GM21529 (cell line): ENCODE data around the gene LRRN2.
"Not testable (repeated sequence)": the region's sequence is repeated elsewhere in the genome, so short reads cannot be mapped to it uniquely, and the experiment has no call there.

Source experiments
- ATAC-seq: cut with Tn5 transposase; IDR thresholded peaks from one replicate; pipeline ENCODE4 v1.9.1; 2021; ENCODE audit not compliant: unreplicated experiment

The LRRN2 gene

DNA sequence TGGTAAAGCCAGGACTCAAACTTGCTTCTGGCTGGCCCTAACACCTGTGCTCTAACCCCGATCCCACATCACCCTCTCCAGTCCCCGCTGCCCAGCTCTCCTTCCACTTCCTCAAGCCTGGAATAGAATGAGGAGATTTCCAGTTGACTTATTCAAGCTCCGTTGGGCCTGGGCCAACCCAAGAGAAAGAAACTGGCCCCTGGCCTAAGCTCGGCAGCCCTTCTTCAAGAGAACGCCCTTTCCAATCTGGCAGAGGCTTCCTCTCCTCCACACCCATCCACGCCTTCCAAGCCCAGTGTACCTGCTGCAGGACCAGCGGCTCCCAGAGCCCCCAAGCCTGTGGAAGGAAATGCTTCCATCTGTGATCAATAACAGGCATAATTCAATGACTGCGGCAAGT is 51.9 kb downstream of the LRRN2 start:
- ATAC-seq: no peak

DNA sequence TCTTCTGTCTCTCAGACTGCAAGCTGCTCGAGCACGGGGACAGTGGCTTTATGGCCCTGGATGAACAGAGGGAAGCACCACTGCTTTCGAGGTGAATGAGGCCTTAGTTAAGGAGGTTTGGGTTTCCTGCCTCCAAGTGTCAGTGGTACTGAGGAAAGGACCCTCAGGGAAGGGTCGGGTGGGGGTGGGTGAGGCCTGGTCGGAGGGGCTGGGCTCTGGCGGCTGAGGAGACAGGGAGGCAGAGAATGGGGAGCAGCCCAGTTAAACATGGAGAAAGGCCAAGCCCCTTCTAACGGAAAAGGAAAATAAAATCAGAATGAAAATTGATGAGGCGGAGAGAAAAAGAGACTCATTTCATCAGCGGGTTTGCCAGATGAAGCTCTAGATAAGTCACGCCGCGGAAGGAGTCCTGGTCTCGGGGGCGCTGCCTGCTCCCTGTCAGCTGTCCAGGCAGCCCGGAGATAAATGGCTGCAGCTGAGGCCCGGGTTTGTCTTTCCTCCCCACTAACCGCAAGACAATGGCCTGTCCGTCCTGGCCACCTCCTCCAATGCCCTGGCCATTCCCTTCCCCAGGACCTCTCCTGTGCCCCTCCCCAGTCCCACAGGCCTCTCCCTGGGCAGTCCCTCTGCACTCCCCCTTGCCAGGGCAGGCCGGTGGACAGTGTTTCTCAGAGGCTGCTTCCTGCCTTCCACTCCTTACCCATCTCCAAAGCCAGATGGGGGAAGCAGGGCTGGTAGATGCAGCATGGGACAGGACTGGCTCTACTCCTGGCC is 55.2 kb downstream of the LRRN2 start:
- ATAC-seq: no peak

DNA sequence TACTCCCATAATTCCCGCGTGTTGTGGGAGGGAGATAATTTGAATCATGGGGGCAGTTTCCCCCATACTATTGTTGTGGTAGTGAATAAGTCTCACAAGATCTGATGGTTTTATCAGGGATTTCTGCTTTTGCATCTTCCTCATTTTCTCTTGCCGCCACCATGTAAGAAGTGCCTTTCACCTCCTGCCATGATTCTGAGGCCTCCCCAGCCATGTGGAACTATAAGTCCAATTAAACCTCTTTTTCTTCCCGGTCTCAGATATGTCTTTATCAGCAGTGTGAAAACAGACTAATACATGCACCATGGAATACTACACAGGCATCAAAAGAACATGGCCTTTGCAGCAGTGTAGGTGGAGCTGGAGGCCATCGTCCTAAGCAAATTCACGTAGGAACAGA is 56.1 kb downstream of the LRRN2 start:
- ATAC-seq: not testable (repeated sequence)

DNA sequence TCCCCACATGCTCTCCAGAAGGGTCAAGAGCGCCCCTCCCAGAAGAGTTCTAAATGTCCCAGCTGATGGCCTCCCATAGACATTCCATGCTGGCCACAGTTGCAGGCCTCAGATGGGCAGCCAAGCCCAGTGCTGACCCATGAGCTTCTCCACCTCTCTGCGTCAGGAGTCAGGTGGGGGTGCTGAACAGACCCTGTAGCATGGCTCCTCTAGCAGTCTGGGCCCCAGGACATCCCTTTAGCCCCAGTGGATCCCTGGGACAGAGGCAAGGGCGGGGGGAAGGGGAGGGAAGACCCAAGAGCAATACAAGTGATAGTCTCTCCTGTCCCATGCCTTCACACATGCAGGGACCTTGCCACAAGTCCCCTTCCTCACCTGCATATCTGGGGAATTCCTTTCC is 56.7 kb downstream of the LRRN2 start:
- no peak for ATAC-seq

DNA sequence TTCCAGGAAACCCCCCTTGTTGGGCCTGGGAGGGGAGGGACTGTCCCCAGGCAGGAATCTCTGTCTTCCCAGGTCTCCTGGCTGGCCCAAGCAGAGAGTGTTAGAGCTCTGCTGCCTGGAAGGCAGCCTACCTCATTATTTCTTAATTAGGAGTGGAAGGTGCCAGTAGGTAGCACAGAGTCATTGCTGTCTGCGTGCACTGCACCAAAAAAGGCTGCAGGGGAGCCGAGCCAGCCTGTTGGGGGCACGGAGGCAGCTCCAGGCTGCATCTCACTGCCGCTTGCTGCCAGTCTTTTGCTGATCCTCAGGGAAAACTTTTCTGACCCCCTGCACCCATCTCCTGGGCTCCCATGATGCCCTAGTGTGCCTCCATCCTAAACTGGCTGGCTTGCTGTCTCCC is 58.1 kb downstream of the LRRN2 start:
- no peak for ATAC-seq

DNA sequence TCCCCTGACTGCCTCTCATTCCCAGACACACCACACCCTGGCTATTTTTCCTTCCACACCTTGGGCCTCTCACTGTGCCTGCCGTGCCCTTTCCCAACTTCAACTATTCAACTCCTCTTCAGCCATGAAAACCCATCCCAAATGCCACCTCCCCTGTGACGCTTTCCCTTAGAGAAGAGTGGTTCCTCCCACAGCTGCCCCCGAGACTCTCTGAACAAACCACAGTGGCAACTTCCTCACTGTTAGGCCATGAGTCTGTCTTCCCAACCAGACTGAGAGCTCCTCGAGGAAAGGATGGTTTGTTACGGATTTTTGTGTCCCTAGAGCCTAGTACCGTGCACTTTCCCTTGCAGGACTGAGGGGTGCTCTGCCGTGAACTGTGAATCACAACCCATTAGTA is 59.2 kb downstream of the LRRN2 start:
- no peak for ATAC-seq

DNA sequence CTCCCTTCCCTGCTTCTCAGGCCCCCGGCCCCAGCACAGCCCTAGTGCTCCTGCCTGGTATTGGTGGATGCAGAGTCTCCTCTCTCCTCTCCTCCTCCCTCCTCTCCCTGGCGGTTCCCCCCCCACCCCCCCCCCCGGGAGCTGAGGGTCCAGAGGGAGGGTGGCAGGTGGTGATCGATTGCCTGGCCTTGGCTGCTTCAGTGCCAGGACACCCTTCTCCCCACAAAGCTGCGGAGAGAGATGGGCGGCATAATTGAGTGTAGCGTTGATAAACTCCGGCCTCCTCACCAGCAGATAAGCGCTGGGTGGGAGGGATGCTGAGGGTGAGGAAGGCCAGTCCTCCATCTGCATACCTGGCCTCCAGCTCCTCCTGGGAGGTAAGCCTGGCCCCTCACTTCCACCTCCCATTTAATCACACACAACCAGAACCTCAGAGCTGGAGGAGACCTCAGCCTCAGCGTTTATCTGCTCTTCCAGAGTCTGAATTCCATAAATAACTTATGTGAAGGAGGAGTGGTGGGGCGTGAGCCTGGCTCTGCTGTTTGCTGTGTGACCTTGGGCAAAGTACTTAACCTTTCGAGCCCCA is 60.8 kb downstream of the LRRN2 start:
- no peak for ATAC-seq

DNA sequence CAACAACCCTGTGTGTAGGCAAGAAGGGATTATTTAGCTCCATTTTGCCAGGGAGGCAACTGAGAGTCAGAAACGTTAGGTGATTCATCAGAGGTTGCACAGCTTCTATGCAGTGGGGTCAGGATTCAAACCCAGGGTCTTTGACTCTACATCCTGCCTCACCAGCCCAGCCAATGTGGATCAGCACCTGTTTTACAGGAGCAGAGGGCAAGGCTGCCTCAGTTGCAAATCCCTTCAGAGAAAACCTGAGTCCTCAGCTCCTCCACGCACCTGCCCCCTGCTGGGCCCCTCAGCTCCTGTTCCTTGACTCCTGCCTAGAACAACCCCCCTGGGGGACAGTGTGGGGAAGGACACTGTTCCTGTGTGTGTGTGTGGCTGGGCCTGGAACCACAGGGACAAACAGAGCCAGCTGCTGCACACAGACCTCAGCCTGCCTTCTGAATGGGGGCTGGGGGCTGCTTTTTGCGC is 61.6 kb downstream of the LRRN2 start:
- no peak for ATAC-seq

DNA sequence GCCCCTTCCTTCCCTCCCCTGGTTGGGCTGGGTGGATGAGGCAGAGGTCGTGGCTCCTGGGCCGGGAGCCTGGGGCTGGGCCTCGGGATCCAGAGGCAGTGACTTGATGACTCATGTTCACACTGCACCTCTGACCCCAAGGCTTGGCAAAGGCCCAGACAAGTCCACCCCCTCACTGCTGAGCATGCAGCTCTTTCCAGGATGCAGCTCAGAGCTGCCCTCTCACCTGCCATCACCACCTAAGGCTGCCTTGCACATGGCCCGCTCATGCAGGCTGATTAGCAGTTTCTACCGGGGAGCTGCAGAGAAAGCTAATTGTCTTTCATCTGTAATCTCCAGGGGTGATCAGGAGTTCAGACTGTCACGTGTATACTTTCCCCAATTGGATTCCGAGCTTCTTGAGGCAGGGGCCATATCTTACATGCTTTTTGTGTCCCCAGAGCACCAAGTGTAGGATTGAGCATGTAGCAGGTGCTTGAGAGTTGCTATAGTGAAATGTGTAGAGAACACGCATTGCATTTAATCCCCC is 62.1 kb downstream of the LRRN2 start:
- ATAC-seq: no peak

DNA sequence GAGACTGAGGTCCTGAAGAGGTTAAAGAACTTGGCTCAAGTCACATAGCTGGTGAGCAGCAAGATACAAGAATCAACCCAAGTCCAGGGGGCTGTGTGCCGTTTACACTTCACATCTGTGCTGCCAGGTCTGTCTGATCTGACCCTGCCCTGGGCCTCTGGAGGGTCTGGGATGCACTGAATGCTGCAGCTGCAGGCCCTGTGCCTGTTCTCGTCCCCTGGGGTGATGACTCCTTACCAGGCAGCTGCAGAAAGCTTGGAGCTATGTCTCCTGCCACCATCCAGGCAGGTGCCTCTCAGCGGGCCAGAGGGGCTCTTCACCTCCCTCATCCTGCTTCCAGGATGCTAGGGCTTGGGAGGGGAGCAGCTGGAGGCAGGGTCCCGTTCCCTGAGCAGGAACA is 63.5 kb downstream of the LRRN2 start:
- ATAC-seq: no peak

DNA sequence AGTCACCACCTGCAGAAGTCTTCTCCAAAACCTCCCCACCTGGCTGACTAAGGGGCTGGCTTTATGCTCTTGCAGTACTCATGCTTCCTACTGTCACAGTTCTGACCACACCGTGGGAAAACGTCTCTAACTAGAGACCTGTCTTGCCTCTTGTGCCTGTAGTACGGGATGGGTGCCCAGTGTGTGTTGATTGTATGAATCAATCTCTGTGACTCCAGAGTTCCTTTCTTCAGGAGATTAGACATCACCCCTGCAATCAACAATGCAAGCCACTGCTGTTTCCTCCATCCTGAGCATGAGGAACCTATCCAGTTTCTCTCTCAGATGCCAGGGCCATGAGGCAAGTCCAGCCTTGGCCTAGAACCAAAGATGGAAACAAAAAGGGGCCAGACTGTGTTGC is 64.1 kb downstream of the LRRN2 start:
- ATAC-seq: no peak

DNA sequence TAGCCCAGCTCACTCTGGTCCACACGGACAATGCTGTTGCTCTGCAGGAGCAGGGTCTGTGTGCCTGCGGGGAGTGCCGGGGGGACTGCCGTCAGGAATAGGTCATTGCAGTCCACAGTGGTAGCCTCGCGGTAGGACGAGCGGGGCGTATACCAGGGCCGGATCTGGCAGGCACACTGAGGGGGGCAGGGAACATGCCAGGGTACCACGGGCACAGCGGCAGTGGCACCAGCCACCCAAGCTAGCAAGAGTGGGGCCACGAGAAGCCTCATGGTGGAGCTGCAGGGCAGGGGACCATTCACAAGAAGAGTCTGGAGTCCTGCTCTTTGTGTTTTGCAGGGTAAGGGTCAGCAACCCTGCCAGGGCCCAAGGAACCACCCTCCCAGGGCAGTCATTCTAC is 65.8 kb downstream of the LRRN2 start:
- no peak for ATAC-seq

DNA sequence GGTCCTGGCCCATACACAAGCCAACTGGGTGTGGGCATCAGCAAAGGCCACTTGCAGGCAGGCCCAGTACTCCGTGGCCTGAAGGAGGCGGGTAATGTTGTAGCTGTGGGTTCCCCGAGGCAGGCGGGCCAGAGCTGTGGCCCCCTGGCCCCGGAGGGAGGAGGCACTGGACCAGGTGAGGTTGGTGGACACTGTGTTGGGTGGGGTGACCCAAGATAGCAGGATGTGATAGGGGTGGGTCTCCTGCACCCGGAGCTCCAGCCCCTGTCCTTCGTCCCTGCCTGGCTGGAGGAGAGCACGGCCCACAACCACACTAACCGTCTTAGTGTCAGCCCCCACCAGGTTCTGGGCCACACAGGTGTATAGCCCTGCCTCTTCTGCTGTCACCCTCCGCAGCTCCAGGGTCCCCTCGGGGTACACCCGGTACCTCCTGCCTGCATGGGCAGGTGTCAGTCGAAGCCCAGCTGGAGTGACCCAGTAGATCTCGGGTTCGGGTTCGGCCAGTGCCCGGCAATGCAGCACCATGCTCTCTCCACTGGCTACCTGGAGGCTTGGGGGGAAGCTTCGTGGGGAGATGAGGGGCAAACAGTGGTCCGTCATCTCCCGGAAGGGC is 67.3 kb downstream of the LRRN2 start:
- ATAC-seq: no peak

DNA sequence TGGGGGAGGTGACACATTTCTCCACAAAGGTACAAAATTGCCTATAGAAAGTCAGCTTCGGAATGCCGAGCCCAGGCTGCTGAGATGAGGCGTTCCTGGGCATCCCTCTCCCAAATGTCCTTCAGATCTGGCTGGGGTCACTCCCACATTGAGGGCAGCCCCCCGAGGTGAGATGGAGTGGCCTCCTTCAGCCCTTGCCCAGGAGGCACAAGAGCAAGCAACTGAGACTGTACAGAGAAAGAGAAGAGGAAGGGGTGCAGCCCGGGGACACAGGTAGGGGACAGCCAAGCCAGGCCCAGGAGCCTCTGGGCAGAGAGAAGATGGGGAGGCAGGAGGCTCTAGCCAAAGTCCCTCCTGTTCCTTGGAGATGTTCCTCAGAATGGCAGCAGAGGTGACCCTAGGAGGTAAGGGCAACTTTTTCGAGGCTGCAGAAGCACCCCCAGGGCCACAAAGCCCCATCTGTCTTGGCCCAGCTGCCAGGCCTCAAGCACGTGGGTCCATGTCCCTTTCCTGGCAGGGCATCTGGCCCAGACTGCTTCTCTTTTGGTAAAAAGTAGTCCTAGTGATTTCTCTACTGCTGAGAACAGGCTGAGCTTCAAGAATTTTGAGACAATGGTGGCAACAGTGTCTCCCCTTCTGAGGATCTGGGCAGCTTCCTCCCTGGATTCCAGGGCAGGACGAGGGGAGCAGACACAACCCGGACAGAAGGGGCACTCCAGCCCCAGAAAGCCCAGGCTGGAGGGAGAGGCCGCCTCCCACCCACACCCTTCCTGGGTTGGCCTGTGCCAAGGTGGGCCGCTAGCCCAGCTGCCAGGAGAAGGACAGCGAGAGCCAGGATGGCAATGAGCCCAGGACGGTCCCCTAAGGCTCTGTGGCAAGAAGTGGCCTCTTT is 68.0 kb downstream of the LRRN2 start:
- ATAC-seq: no peak

DNA sequence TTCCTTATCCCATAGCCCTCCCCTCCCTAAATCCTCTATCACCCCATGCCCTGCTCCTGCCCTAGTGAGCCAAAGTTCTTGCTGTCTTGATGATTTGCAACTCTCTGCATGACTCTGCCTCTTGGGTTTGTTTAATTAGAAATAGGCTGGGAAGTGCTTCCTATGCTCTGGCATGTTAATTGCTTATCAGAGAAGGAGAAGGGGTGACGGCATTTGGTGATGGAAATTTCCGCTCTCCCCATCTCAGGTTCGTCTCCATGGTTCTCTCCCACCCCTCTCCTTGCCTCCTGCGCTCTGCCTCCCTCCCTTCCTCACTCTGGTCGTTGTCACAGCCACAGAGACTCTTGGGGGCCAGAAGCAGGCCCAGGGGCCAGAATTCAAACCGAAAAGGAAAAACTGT is 68.9 kb downstream of the LRRN2 start:
- ATAC-seq: no peak

DNA sequence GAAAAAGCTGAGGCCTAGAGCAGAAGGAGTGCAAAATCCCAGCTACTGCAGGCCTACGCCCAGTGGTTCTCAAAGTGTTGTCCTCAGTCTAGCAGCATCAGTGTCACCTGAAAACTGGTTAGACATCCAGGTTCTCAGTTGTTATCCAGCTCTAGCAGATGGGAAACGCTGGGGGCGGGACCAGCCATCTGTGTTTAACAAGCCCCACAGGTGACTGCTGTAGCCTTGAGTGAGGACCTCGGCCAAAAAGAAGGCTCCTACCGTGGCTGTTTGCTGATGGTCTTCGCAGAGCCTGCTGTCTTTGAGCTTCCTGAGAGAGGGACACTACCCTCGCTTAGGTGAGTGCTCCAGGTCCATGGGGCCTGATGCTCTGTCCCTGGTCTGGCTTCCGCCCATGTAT is 69.7 kb downstream of the LRRN2 start:
- ATAC-seq: no peak

DNA sequence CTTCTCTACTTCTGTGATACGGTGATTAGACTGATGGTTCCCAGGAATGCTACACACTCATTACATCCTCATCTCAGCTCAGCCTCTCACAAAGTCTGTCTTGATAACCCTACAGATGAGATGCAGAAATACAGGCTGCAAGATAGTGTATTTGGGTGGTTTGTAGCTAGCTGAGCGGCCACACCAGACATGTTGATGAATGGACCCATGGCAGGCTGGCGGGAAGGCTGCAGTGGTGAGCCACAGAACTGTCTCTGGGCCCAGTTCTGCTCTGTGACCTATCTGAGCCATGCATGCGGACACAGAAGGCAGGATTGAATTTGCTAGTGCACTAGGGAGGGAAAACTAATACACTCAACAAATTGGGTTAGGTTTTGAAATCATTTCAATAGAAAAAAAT is 71.9 kb downstream of the LRRN2 start:
- no peak for ATAC-seq

DNA sequence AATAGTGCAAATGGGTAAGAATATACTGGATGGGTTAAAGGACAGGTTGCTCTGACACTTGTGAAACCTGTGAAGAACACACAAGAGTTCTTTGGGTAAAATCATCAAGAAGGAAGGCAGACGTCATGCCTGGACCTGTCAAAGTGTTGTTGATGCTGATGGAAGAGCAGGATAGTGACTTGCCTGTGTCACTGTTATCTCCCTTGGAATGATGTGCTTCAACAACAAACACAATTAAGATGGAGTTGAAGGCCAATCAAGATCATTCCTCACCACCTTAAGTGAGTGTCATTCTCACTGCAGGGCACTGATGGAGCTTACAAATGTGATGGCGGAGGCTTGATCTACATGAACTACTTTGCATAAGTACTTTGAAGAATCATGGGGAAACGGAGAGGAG is 73.2 kb downstream of the LRRN2 start:
- ATAC-seq: no peak

DNA sequence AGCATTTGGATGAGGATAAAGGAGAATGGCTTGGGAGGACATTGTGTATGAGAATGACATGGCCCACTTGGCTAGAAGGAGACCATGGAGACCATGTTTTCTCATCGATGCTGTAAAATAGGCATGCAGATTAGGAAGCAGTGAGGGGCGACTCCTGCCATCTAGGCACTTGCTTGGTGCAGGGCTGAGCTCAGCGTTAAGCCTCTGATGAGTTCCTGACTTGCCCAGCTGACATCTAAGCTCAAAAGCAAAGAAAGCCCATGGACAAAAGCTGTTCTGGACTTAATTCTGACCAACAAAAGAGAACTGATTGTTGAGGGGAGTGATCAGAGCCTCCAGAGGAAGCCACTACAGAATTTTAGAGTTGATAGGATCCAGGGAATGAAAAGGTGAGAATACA is 74.5 kb downstream of the LRRN2 start:
- ATAC-seq: no peak

DNA sequence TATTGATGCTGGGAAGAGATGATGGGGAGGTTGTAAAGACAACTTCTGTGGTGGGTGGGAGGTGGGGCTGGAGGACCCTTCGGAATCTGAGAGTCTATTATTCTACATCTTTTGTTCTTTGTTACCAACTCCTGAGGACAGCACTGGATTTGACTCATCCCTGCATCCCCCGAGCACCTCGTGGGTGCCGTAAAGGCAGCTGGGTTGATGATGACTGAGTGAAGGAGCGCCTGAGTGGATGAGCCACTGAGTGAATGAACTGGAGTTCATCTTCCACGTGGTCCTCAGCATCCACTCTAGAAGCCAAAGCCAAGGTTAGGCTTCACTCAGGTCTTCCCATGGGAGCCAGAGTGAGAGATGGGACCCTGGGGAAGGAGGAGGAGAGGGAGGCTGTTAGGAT is 77.6 kb downstream of the LRRN2 start:
- ATAC-seq: no peak

DNA sequence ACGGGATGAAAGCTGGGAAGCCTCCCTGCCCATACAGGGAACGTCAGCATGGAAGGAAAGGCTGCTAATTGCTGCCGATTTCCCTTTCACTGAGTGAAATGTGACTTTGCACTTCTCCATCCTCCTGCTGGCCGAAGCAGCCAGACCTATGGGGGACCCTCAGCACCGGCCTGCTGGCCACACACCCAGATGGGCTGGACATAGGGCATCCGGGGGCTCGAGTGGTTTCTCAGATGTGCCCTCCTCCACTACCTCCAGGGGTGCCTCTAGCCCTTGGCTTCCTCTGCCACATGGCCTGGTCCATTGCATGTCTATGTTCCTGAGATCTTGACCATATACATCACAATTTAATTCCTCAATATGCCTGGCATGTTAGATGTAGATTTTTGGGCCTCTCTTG is 79.7 kb downstream of the LRRN2 start:
- ATAC-seq: no peak
